Ishikawa (cell line): ENCODE measurements around the gene BBLN.

Source experiments
- CREB1 ChIP-seq: IDR thresholded peaks from 2 replicates; pipeline ENCODE4 v1.6.1; 2012; ENCODE audit warnings: low read depth
- NFIC ChIP-seq: IDR thresholded peaks from 2 replicates; pipeline ENCODE4 v1.6.1; 2012
- REST ChIP-seq: IDR thresholded peaks from 2 replicates; pipeline ENCODE4 v1.6.1; 2012; ENCODE audit warnings: low read depth, mild to moderate bottlenecking

- TF ChIP-seq CREB1, result no peak
- TF ChIP-seq NFIC, result no peak
- TF ChIP-seq REST, result no peak
Observed at GRCh38 chr9:128182893-128183588, 23.0 kb downstream of the BBLN start.
